A673 (cell line): ENCODE results near the gene TMEM138. TPM values are rescaled to one million over a fixed set of nuclear protein-coding genes. Genes with fewer than 3 reads are reported as not detected.

Experiments
- total RNA-seq: library from RNA; stranded (reverse); gene quantifications from 2 replicates; pipeline ENCODE4 v1.2.3, GENCODE V29; 2021

Gene TMEM138
- total RNA-seq, 1 experiment from 2014 or later: 82.8 TPM

Other genes with a start within 250 kb of the TMEM138 start
- gene VPS37C, start 200.9 kb upstream of the TMEM138 start, total RNA-seq: 29.7 and 32.7 TPM in 2 replicates
- gene PGA3, start 158.9 kb upstream of the TMEM138 start, total RNA-seq: not detected in 2 replicates
- not detected in 2 replicates for gene PGA4, start 140.0 kb upstream of the TMEM138 start, total RNA-seq
- not detected in 2 replicates for gene PGA5, start 121.2 kb upstream of the TMEM138 start, total RNA-seq
- 8.0 and 8.6 TPM in 2 replicates for gene VWCE, start 67.1 kb upstream of the TMEM138 start, total RNA-seq
- gene DDB1, start 29.3 kb upstream of the TMEM138 start, total RNA-seq: 305 and 307 TPM in 2 replicates
- gene TKFC, start 29.1 kb upstream of the TMEM138 start, total RNA-seq: 82.3 and 94.2 TPM in 2 replicates
- gene CYB561A3, start 492 bp upstream of the TMEM138 start, total RNA-seq: 42.1 and 54.7 TPM in 2 replicates
- gene TMEM216, start 30.2 kb downstream of the TMEM138 start, total RNA-seq: 11.5 and 11.6 TPM in 2 replicates
- 160 and 162 TPM in 2 replicates for gene CPSF7, start 67.6 kb downstream of the TMEM138 start, total RNA-seq
- gene SDHAF2, start 67.8 kb downstream of the TMEM138 start, total RNA-seq: 46.6 and 49.1 TPM in 2 replicates
- 17.3 and 17.4 TPM in 2 replicates for gene LRRC10B, start 146.4 kb downstream of the TMEM138 start, total RNA-seq
- gene SYT7, start 218.7 kb downstream of the TMEM138 start, total RNA-seq: 1.3 and 2.0 TPM in 2 replicates